ENCODE measurements around the gene OPRM1. TPM values are rescaled to one million over a fixed set of nuclear protein-coding genes. Genes with fewer than 3 reads are reported as not detected.

OPRM1 gene
- total RNA-seq, 1 donor, result not detected

DNA sequence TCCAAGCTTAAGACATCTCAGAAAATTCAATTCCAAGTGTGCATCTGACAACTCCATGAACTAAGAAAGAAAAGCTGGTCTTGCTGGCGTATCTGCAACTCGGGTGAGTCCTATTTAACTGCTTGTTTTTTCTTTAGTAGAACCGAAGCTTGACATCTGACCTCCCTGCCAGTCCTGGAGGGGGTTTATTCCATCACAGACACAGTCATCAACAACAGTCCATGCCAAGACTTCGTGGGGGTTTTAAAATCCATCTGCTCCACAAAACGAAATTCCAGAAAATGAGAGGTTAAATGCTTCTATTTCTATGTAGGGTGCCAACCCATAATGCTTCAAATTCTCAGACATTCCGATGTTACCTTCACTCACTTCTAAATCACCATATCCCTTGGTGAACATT is 183.7 kb downstream of the OPRM1 start:
- Histone ChIP-seq H3K4me1 (ENCODE audit: insufficient read depth, low read length) (no peaks in the 10 kb centered on the region), H3K36me3 (ENCODE audit: insufficient read depth, low read length) (no peaks in the 10 kb centered on the region), H3K4me2 (ENCODE audit: insufficient read depth, low read length) (no peak overlapping the region), H3K27ac (ENCODE audit: low read depth, low read length) (no peak overlapping the region), H2AFZ (ENCODE audit: low read length) (no peak overlapping the region), H3K9me3 (ENCODE audit: low read depth, low read length) (no peaks in the 10 kb centered on the region), H3K27me3 (ENCODE audit: insufficient read depth, low read length) (no peaks in the 10 kb centered on the region), H4K20me1 (ENCODE audit: insufficient read depth, low read length) (no peaks in the 10 kb centered on the region), H3K4me3 (ENCODE audit: insufficient read depth, low read length) (no peak overlapping the region), H3K79me2 (ENCODE audit: insufficient read depth, low read length) (no peaks in the 10 kb centered on the region)
- DNase-seq (ENCODE audit: insufficient read length, low spot score, missing footprints), result no peak
- TF ChIP-seq, protein P1, sequence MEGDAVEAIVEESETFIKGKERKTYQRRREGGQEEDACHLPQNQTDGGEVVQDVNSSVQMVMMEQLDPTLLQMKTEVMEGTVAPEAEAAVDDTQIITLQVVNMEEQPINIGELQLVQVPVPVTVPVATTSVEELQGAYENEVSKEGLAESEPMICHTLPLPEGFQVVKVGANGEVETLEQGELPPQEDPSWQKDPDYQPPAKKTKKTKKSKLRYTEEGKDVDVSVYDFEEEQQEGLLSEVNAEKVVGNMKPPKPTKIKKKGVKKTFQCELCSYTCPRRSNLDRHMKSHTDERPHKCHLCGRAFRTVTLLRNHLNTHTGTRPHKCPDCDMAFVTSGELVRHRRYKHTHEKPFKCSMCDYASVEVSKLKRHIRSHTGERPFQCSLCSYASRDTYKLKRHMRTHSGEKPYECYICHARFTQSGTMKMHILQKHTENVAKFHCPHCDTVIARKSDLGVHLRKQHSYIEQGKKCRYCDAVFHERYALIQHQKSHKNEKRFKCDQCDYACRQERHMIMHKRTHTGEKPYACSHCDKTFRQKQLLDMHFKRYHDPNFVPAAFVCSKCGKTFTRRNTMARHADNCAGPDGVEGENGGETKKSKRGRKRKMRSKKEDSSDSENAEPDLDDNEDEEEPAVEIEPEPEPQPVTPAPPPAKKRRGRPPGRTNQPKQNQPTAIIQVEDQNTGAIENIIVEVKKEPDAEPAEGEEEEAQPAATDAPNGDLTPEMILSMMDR (IDR thresholded peaks at IDR 0.05; ENCODE audit: extremely low read depth, low read depth, low read length), result no peak

DNA sequence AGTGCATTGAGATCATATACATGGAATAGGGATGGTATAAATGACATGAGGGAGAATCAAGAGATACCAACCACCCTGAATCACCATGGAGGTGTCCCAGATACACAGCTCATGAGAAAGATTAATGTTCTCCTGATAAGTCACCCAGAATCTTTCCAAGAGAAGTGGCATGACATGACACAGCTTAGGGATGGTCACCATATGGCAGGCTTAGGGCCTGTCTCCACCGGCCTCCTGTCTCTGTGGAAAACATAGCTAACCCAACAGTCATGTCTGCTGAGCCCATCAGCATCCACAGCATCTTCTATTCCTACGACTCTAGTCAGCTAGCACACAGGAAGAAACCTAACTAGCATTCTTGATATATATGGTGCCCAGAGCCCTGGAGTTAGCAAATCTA is 184.3 kb downstream of the OPRM1 start:
- Histone ChIP-seq H2AFZ (ENCODE audit: low read length) (no peak overlapping the region), H3K27me3 (ENCODE audit: insufficient read depth, low read length) (no peaks in the 10 kb centered on the region), H3K27ac (ENCODE audit: low read depth, low read length) (no peak overlapping the region), H4K20me1 (ENCODE audit: insufficient read depth, low read length) (no peaks in the 10 kb centered on the region), H3K79me2 (ENCODE audit: insufficient read depth, low read length) (no peaks in the 10 kb centered on the region), H3K36me3 (ENCODE audit: insufficient read depth, low read length) (no peaks in the 10 kb centered on the region), H3K4me3 (ENCODE audit: insufficient read depth, low read length) (no peak overlapping the region), H3K9me3 (ENCODE audit: low read depth, low read length) (no peaks in the 10 kb centered on the region), H3K4me2 (ENCODE audit: insufficient read depth, low read length) (no peak overlapping the region), H3K4me1 (ENCODE audit: insufficient read depth, low read length) (no peaks in the 10 kb centered on the region)
- TF ChIP-seq, protein P1 (IDR thresholded peaks at IDR 0.05; ENCODE audit: extremely low read depth, low read depth, low read length), result no peak
- DNase-seq (ENCODE audit: insufficient read length, low spot score, missing footprints), result no peak

DNA sequence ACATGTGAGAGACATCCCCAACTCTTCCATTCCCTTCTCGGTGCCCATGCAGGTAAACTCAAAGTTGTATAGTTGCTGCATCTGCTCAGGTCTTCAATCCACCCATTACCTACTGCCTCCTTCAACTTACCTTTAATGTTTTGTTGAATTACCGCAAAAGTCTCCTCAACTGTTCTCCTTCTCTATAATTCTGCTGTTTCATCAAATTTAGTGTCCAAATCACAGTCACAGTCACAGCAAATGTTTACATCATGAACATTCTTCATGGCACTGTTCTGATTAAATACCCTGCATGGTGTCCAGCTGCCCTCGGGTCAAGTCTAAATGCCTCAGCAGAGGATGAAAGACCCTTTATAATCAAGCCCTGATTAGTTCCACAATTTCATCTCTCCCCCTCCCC is 187.4 kb downstream of the OPRM1 start:
- DNase-seq (ENCODE audit: insufficient read length, low spot score, missing footprints), result no peak
- Histone ChIP-seq H3K27me3 (ENCODE audit: insufficient read depth, low read length) (no peaks in the 10 kb centered on the region), H3K9me3 (ENCODE audit: low read depth, low read length) (no peaks in the 10 kb centered on the region), H3K4me1 (ENCODE audit: insufficient read depth, low read length) (no peaks in the 10 kb centered on the region), H2AFZ (ENCODE audit: low read length) (no peak overlapping the region), H3K4me3 (ENCODE audit: insufficient read depth, low read length) (no peak overlapping the region), H3K36me3 (ENCODE audit: insufficient read depth, low read length) (no peaks in the 10 kb centered on the region), H3K27ac (ENCODE audit: low read depth, low read length) (no peak overlapping the region), H3K79me2 (ENCODE audit: insufficient read depth, low read length) (no peaks in the 10 kb centered on the region), H4K20me1 (ENCODE audit: insufficient read depth, low read length) (no peaks in the 10 kb centered on the region), H3K4me2 (ENCODE audit: insufficient read depth, low read length) (no peak overlapping the region)
- TF ChIP-seq, protein P1 (IDR thresholded peaks at IDR 0.05; ENCODE audit: extremely low read depth, low read depth, low read length), result no peak

DNA sequence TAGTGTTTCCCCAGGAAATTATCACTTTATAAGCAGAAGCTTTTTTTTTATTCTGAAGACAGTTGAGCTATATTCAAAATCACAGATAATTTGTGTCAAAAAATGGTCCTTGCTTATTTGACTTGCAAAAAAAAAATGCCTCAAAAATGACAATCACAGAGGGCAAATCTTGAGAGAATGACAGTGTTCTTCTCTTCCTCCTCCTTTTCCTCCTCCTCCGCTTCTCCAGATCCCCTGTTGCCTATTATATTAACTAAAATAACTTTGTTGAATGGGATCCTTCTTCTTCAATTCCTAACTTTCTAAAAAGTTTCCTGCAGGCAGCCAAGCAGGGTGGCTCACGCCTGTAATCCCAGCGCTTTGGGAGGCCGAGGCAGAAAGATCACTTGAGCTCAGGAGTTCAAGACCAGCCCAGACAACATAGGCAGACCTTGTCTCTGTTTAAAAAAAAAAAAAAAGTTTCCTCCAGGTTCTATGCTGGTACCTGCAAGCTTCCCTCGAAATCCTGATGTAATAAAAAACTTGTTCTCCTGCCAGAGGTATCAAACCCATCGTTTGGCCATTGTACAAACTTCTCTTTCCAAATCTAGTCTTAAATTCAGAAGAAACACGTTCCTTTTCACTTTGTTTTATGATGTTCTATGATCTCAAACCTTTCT is 189.0 kb downstream of the OPRM1 start:
- no peak overlapping the region for H2AFZ ChIP-seq (ENCODE audit: low read length)
- H3K9me3 ChIP-seq (ENCODE audit: low read depth, low read length), result no peaks in the 10 kb centered on the region
- H3K27ac ChIP-seq (ENCODE audit: low read depth, low read length), result no peak overlapping the region
- no peaks in the 10 kb centered on the region for H3K27me3 ChIP-seq (ENCODE audit: insufficient read depth, low read length)
- no peaks in the 10 kb centered on the region for H4K20me1 ChIP-seq (ENCODE audit: insufficient read depth, low read length)
- no peak for DNase-seq (ENCODE audit: insufficient read length, low spot score, missing footprints)
- no peak overlapping the region for H3K4me3 ChIP-seq (ENCODE audit: insufficient read depth, low read length)
- no peaks in the 10 kb centered on the region for H3K79me2 ChIP-seq (ENCODE audit: insufficient read depth, low read length)
- H3K4me2 ChIP-seq (ENCODE audit: insufficient read depth, low read length), result no peak overlapping the region
- no peaks in the 10 kb centered on the region for H3K36me3 ChIP-seq (ENCODE audit: insufficient read depth, low read length)
- TF ChIP-seq, protein P1 (IDR thresholded peaks at IDR 0.05; ENCODE audit: extremely low read depth, low read depth, low read length), result no peak
- H3K4me1 ChIP-seq (ENCODE audit: insufficient read depth, low read length), result no peaks in the 10 kb centered on the region

Data from osteoblast (primary cell).